ENCODE measurements around the gene CRTC1. TPM values are rescaled to one million over a fixed set of nuclear protein-coding genes. Genes with fewer than 3 reads are reported as not detected.
"Not testable (repeated sequence)": the region's sequence is repeated elsewhere in the genome, so short reads cannot be mapped to it uniquely, and the experiment has no call there.

The CRTC1 gene
- total RNA-seq, 1 donor from 2014 or later = 15.5 TPM

DNA sequence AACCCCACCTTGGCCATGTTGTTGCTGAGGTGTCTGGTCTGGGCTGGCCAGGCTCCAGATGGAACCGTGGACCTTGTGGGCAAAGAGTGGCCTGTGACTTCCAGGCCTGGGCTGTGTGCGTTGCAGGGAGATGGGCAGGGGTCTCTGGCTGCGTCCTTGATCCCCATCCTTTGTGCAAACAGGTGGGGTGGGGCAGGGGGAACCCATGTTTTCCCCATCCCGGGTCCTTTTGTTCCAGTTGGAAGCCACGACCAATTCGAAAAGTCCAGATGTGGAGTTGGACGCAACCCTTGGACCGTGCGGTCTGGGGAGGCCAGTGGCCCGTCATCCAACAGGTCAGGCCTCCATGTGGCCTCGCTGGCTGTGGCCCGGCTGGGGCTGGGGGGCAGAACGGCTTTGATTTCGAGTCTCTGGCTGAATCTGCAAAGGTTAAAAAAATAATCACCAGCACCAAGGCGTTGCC is 120.7 kb downstream of the CRTC1 start:
- CTCF ChIA-PET = no interaction called here
- no peak for TF ChIP-seq CTCF (IDR thresholded peaks at IDR 0.05)
- ATAC-seq (ENCODE audit: low read depth) = no peak
- DNase-seq = no peak
- no peaks in the 10 kb centered on the region for H3K36me3 Mint-ChIP-seq (ENCODE audit: low read depth)
- H3K27ac Mint-ChIP-seq = no peak overlapping the region
- no peaks in the 10 kb centered on the region for H3K9me3 Mint-ChIP-seq
- no peaks in the 10 kb centered on the region for H3K4me1 Mint-ChIP-seq
- peaks cover 11% of the 10 kb centered on the region for H3K27me3 Mint-ChIP-seq
- intact Hi-C loops (cut with micrococcal nuclease) = no loop called here
- H3K4me3 Mint-ChIP-seq = no peak overlapping the region
- POLR2A ChIA-PET = no interaction called here

DNA sequence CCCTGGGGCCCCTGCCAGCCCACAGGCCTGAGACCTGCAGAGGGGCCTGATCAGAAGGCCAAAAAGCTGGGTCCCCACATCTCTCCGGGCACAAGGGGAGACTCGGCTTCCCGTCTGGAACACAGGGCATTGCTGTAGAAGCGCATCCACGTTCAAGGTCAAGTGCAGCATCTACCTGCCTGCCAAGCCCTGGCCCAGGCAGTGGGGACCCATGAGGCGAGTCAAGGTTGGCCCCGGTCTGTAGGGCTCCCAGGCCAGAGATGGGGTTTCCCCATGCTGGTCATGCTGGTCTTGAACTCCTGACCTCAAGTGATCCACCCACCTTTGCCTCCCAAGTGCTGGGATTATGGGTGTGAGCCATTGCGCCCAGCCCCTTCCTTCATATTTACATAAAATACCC is 121.2 kb downstream of the CRTC1 start:
- POLR2A ChIA-PET = no interaction called here

GRCh38 chr19:18807861-18808331 is 124.4 kb downstream of the CRTC1 start:
- POLR2A ChIA-PET = no interaction called here
- no peak overlapping the region for H3K4me3 Mint-ChIP-seq
- no peak for ATAC-seq (ENCODE audit: low read depth)

More for the DNA sequence above, 121.2 kb downstream of the CRTC1 start:
- CTCF ChIA-PET = no interaction called here
- Mint-ChIP-seq H3K4me1 (peaks cover 2% of the 10 kb centered on the region), H3K9me3 (no peaks in the 10 kb centered on the region), H3K36me3 (ENCODE audit: low read depth) (no peaks in the 10 kb centered on the region), H3K27me3 (peaks cover 14% of the 10 kb centered on the region), H3K27ac (no peak overlapping the region), H3K4me3 (no peak overlapping the region)
- intact Hi-C loops (cut with micrococcal nuclease) = no loop called here
- DNase-seq (no peak), ATAC-seq (ENCODE audit: low read depth) (no peak)
- no peak for TF ChIP-seq CTCF (IDR thresholded peaks at IDR 0.05)

DNA sequence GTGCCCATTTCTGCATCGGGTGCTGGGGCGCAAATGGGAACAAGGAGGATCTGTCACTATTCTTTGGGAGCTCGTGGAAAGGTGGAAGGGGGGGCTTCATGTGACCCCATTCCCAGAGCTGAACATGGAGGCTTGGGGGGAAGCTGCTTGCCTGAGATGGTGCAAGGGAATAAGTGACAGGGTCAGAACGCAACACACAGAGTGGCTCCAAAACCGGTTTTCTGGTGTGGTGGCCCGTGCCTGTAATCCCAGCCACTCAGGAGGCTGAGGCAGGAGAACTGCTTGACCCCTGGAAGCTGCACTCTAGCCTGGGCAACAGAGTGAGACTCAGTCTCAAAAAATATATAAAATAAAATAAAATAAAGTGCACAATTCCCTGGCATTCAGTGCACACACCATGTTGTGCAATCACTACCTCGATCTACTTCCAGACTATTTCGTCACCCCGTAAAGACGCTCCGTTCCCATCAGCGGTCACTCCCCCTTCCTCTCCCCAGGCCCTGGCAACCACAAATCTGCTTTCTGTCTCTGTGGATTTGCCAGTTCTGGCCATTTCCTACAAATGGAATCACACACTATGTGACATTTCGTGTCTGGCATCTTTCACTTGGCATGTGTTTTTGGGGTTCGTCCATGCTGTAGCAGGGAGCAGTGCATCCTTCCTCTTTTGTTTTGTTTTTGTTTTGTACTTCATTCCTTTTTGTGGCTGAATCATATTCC is 125.8 kb downstream of the CRTC1 start:
- no peak for DNase-seq
- Mint-ChIP-seq H3K27me3 (peaks cover 9% of the 10 kb centered on the region), H3K9me3 (no peaks in the 10 kb centered on the region), H3K27ac (no peak overlapping the region), H3K4me3 (no peak overlapping the region), H3K4me1 (peaks cover 2% of the 10 kb centered on the region), H3K36me3 (ENCODE audit: low read depth) (no peaks in the 10 kb centered on the region)
- TF ChIP-seq CTCF (IDR thresholded peaks at IDR 0.05) = no peak
- POLR2A ChIA-PET = interaction anchor here (0.5 kb wide), 1 partner anchor 560 kb away, joined by 3 read pairs; no protein-coding TSS in a partner anchor
- intact Hi-C loops (cut with micrococcal nuclease) = no loop called here
- ATAC-seq (ENCODE audit: low read depth) = no peak
- CTCF ChIA-PET = no interaction called here

More at GRCh38 chr19:18807861-18808331, 124.4 kb downstream of the CRTC1 start:
- Mint-ChIP-seq H3K36me3 (ENCODE audit: low read depth) (no peaks in the 10 kb centered on the region), H3K27ac (no peak overlapping the region), H3K9me3 (no peaks in the 10 kb centered on the region), H3K27me3 (peaks cover 11% of the 10 kb centered on the region), H3K4me1 (peaks cover 2% of the 10 kb centered on the region)
- CTCF ChIA-PET = no interaction called here
- TF ChIP-seq CTCF (IDR thresholded peaks at IDR 0.05) = no peak
- DNase-seq = no peak
- intact Hi-C loops (cut with micrococcal nuclease) = no loop called here

DNA sequence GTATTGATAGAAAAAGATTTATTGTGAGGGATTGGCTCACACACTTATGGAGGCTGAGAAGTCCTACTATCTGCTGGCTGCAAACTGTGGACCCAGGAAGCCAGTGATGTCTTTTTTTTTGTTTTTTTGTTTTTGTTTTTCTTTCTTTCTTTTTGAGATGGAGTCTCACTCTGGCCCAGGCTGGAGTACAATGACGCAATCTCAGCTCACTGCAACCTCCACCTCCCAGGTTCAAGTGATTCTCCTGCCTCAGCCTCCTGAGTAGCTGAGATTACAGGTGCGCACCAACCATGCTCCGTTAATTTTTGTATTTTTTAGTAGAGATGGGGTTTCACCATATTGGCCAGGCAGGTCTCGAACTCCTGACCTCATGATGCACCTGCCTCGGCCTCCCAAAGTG is 128.2 kb downstream of the CRTC1 start:
- intact Hi-C loops (cut with micrococcal nuclease); H3K4me3 Mint-ChIP-seq; H3K4me1 Mint-ChIP-seq; H3K36me3 Mint-ChIP-seq (ENCODE audit: low read depth); DNase-seq; ATAC-seq (ENCODE audit: low read depth); H3K27ac Mint-ChIP-seq; POLR2A ChIA-PET; H3K9me3 Mint-ChIP-seq; H3K27me3 Mint-ChIP-seq: not testable (repeated sequence)
- CTCF ChIA-PET = interaction anchor here (0.8 kb wide), 1 partner anchor 11 kb away, joined by 3 read pairs; no protein-coding TSS in a partner anchor
